CD14-positive monocyte (primary cell): ENCODE measurements around the gene CHMP1B. TPM values are rescaled to one million over a fixed set of nuclear protein-coding genes. Genes with fewer than 3 reads are reported as not detected.

Experiments
- DNase-seq, 3 donors: peaks; one replicate each; pipeline ENCODE4 v3.0.0-alpha.2; 2011 to 2022
- H2AFZ ChIP-seq: 2 replicates; pipeline ENCODE4 v1.6.0; 2012; ENCODE audit warnings: mild to moderate bottlenecking, low read depth, low read length, inconsistent platforms; ENCODE audit not compliant: insufficient read depth, poor library complexity, severe bottlenecking
- H3K27ac ChIP-seq, 2 donors: 1 replicate in 1 of 2; 2 replicates in 1 of 2; pipeline ENCODE4 v1.5.1; 2012 to 2013; ENCODE audit warnings: low read length in 2 of 2, control low read depth in 1 of 2, inconsistent platforms in 1 of 2, low read depth in 1 of 2, mild to moderate bottlenecking in 1 of 2
- H3K27me3 ChIP-seq, 2 donors: one replicate each; pipeline versions ENCODE4 v1.6.0 to v1.6.1; 2011 to 2013; ENCODE audit warnings: low read length in 2 of 2; ENCODE audit not compliant: control insufficient read depth in 2 of 2, insufficient read depth in 2 of 2
- H3K36me3 ChIP-seq, 2 donors: replicated peaks in 1 of 2; 1 replicate in 1 of 2; 2 replicates in 1 of 2; pipeline versions ENCODE4 v1.5.1 to v1.6.1; 2012 to 2013; ENCODE audit warnings: low read length in 2 of 2, control low read depth in 1 of 2, inconsistent platforms in 1 of 2, mild to moderate bottlenecking in 1 of 2; ENCODE audit not compliant: insufficient read depth in 2 of 2, control insufficient read depth in 1 of 2
- H3K4me1 ChIP-seq, 2 donors: 1 replicate in 1 of 2; 2 replicates in 1 of 2; pipeline versions ENCODE4 v1.5.1 to v1.6.1; 2012 to 2013; ENCODE audit warnings: low read length in 2 of 2, control low read depth in 1 of 2, inconsistent platforms in 1 of 2, mild to moderate bottlenecking in 1 of 2, moderate library complexity in 1 of 2; ENCODE audit not compliant: insufficient read depth in 2 of 2, control insufficient read depth in 1 of 2
- H3K4me2 ChIP-seq: replicated peaks from 2 replicates; pipeline ENCODE3; 2012; ENCODE audit warnings: low read length, moderate library complexity, mild to moderate bottlenecking; ENCODE audit not compliant: poor library complexity, severe bottlenecking; ENCODE audit errors: extremely low read depth
- H3K4me3 ChIP-seq, 3 experiments: fragments of 200-600 bp in 1 of 3; sonication (generic) in 1 of 3; replicated peaks in 1 of 3; 1 replicate in 2 of 3; 2 replicates in 1 of 3; pipeline ENCODE4 v1.5.1; 2011 to 2013; ENCODE audit warnings: low read length in 3 of 3, mild to moderate bottlenecking in 3 of 3, control low read depth in 2 of 3, low read depth in 2 of 3, inconsistent platforms in 1 of 3, moderate library complexity in 1 of 3
- H3K79me2 ChIP-seq: 2 replicates; pipeline ENCODE4 v1.6.0; 2012; ENCODE audit warnings: mild to moderate bottlenecking, control low read depth, inconsistent platforms, low read length, moderate library complexity; ENCODE audit not compliant: insufficient read depth
- H3K9ac ChIP-seq: 2 replicates; pipeline ENCODE4 v1.6.0; 2017; ENCODE audit warnings: low read length, mild to moderate bottlenecking; ENCODE audit not compliant: insufficient read depth, poor library complexity, severe bottlenecking
- H3K9me3 ChIP-seq, 2 donors: replicated peaks in 1 of 2; 1 replicate in 1 of 2; 2 replicates in 1 of 2; pipeline versions ENCODE4 v1.5.1 to v1.6.1; 2012 to 2013; ENCODE audit warnings: low read length in 2 of 2, control low read depth in 1 of 2; ENCODE audit not compliant: control insufficient read depth in 1 of 2, insufficient read depth in 1 of 2
- H4K20me1 ChIP-seq: 2 replicates; pipeline ENCODE4 v1.6.0; 2012; ENCODE audit warnings: mild to moderate bottlenecking, low read length, control low read depth, moderate library complexity; ENCODE audit not compliant: insufficient read depth
- H3K27ac Mint-ChIP-seq, 7 donors: one replicate each; pipeline ENCODE4 v1.8.0; 2020; ENCODE audit warnings: mild to moderate bottlenecking in 7 of 7, mixed read lengths in 7 of 7, moderate library complexity in 6 of 7, inconsistent platforms in 2 of 7
- H3K27me3 Mint-ChIP-seq, 3 donors: one replicate each; pipeline ENCODE4 v1.8.0; 2021 to 2022; ENCODE audit warnings: low read depth in 3 of 3, mild to moderate bottlenecking in 3 of 3, mixed read lengths in 3 of 3, moderate library complexity in 3 of 3, inconsistent platforms in 1 of 3
- H3K36me3 Mint-ChIP-seq, 2 donors: one replicate each; pipeline ENCODE4 v1.8.0; 2020; ENCODE audit warnings: mixed read lengths in 2 of 2, inconsistent platforms in 1 of 2, mild to moderate bottlenecking in 1 of 2
- H3K4me1 Mint-ChIP-seq: one replicate; pipeline ENCODE4 v1.8.0; 2020; ENCODE audit warnings: mild to moderate bottlenecking, mixed read lengths
- H3K4me3 Mint-ChIP-seq, 2 donors: one replicate each; pipeline ENCODE4 v1.8.0; 2020; ENCODE audit warnings: mild to moderate bottlenecking in 2 of 2, mixed read lengths in 2 of 2, moderate library complexity in 1 of 2
- H3K9me3 Mint-ChIP-seq, 7 donors: one replicate each; pipeline ENCODE4 v1.8.0; 2020 to 2022; ENCODE audit warnings: mixed read lengths in 7 of 7, mild to moderate bottlenecking in 6 of 7, moderate library complexity in 6 of 7, inconsistent platforms in 2 of 7
- CTCF ChIP-seq: fragments of 200-600 bp; IDR thresholded peaks from one replicate; pipeline ENCODE4 v1.8.0; 2022; ENCODE audit warnings: antibody characterized with exemption, mild to moderate bottlenecking
- WGBS: methylation state at CpG from one replicate; pipeline ENCODE4 v1.1.5; 2013; ENCODE audit warnings: missing lambda C conversion rate; ENCODE audit not compliant: insufficient coverage; 5-methylcytosine and 5-hydroxymethylcytosine counted together
- intact Hi-C, 2 donors: fragments of 100-400 bp; cut with micrococcal nuclease; formaldehyde crosslinking; loops; one replicate each; pipeline versions ENCODE4 v1.15.0 to v1.15.1; 2023
- polyA plus RNA-seq, 3 donors: library from polyadenylated mRNA; depleted of rRNA in 1 of 3; unstranded in 2 of 3; stranded (reverse) in 1 of 3; fragments of 300-500 nt in 2 of 3; fragments of >200 nt in 1 of 3; fragmentation: Illumina TruSeq in 2 of 3; gene quantifications; 1 replicate in 2 of 3; 2 replicates in 1 of 3; pipeline ENCODE4 v1.2.3, GENCODE V29; 2012 to 2021

Gene CHMP1B
- polyA plus RNA-seq, 3 donors, result 95.2 to 182 (median 105) TPM

GRCh38 chr18:11847811-11848210 is 3.4 kb upstream of the CHMP1B start:
- Mint-ChIP-seq H3K27me3 (peaks cover 3 to 16% (median 4%) of the 10 kb centered on the region in 3 donors), H3K27ac (no peak overlapping the region), H3K4me3 (peak overlapping the region in 1 of 2 donors; percentile 54), H3K4me1 (peaks cover 18% of the 10 kb centered on the region), H3K36me3 (peaks cover 0 to 2% of the 10 kb centered on the region in 2 donors), H3K9me3 (peaks cover 0 to 2% (median 0%) of the 10 kb centered on the region in 7 donors)
- Histone ChIP-seq H3K27me3 (no peaks in the 10 kb centered on the region), H3K4me2 (no peak overlapping the region), H3K79me2 (peaks cover 16% of the 10 kb centered on the region), H2AFZ (no peak overlapping the region), H3K4me3 (no peak overlapping the region), H4K20me1 (peaks cover 10% of the 10 kb centered on the region), H3K36me3 (no peaks in the 10 kb centered on the region), H3K4me1 (peaks cover 14 to 23% of the 10 kb centered on the region in 2 donors), H3K27ac (no peak overlapping the region), H3K9me3 (no peaks in the 10 kb centered on the region), H3K9ac (no peak overlapping the region)
- DNase-seq, result no peak
- TF ChIP-seq CTCF, result no peak
- intact Hi-C loops, result no loop called here
- 90% methylated on average over 4 of the region's 4 CpGs for WGBS

GRCh38 chr18:11849279-11849678 is 1.9 kb upstream of the CHMP1B start:
- Histone ChIP-seq H3K4me3 (peak overlapping the region in 1 of 3 experiments; percentile 87), H3K27ac (no peak overlapping the region)

More at GRCh38 chr18:11849279-11849678, 1.9 kb upstream of the CHMP1B start:
- H3K36me3 ChIP-seq, result no peaks in the 10 kb centered on the region
- peaks cover 32% of the 10 kb centered on the region for H3K4me1 Mint-ChIP-seq
- peaks cover 22 to 36% of the 10 kb centered on the region in 2 donors for H3K4me1 ChIP-seq
- no peaks in the 10 kb centered on the region for H3K9me3 ChIP-seq
- H3K9ac ChIP-seq, result no peak overlapping the region
- H4K20me1 ChIP-seq, result peaks cover 20% of the 10 kb centered on the region
- H3K4me2 ChIP-seq, result peak overlapping the region; percentile 89
- no peaks in the 10 kb centered on the region for H3K27me3 ChIP-seq
- H3K79me2 ChIP-seq, result peaks cover 31% of the 10 kb centered on the region
- no peak for DNase-seq
- peak overlapping the region; percentile 48 for H2AFZ ChIP-seq
- H3K36me3 Mint-ChIP-seq, result peaks cover under 1 to 12% of the 10 kb centered on the region in 2 donors
- H3K27ac Mint-ChIP-seq, result peak overlapping the region in 5 of 7 donors; percentile 67 to 100 (median 99)
- intact Hi-C loops, result no loop called here
- 100% methylated on average over 5 of the region's 7 CpGs for WGBS
- no peak for TF ChIP-seq CTCF
- no peak overlapping the region for H3K4me3 Mint-ChIP-seq
- peaks cover 3 to 16% (median 4%) of the 10 kb centered on the region in 3 donors for H3K27me3 Mint-ChIP-seq
- peaks cover 0 to 2% (median 0%) of the 10 kb centered on the region in 7 donors for H3K9me3 Mint-ChIP-seq
